ENCODE results near the gene NKTR. TPM values are rescaled to one million over a fixed set of nuclear protein-coding genes. Genes with fewer than 3 reads are reported as not detected.
A peak's percentile ranks its signal among the peaks of the same experiment; 100 is the strongest.

Gene NKTR
- total and polyA plus RNA-seq, 9 of the 15 experiments (the other 6 are each of a cell fraction or from before 2014, with no cell fraction given) = 19.7 to 123 (median 92.6) TPM

DNA sequence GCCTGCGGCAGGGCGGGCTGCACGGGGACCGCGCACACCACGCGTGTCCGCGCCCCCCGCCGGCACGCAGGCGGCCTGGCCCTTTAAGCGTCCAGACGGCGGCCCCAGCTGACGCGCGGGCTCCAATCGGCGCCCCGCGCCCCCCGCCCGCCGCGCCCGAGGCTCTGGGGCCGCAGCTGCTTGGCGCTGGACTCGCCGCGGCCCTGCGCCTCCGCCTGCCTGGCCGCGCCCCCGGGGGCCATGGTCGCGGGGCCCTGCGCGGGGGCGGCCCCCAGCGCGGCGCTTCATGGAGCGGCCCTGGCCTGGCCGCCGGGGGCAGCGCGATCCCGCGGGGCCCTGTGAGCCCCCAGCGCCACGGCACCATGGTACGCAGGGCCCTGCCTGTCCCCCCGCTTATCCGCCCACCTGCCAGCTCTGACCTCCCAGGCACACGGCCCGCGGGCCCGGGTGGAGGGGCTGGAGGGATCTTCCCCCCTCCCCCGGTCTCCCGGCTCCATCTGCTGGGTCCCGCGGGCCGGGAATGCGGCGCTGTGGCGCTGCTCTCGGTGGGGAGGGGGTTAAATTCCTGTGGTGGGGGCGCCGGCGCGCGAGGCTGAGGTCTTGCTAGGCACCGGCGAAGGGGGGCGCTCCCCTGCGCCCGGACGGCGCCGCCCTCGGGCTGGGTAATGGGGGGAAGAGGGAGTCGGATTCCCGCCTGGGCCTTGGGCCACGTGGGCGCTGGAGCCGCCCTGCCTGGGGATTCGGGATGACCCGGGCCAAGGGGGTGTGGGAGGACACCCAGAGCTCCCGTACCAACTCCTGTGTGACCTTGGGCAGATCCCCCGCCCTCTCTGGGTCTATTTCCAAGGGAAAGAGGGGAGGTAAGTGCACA, 54.1 kb downstream of the NKTR start (continued):
- TF ChIP-seq MAZ (CRISPR knock-in tag; conservative IDR thresholded peaks at IDR 0.05 in 1 of 2, IDR thresholded peaks at IDR 0.05 in 1 of 2) (peak; percentile 95 to 97), ID3 (CRISPR knock-in tag; IDR thresholded peaks at IDR 0.05) (no peak), ID3 (tag; IDR thresholded peaks at IDR 0.05) (peak; percentile 35; the same call in 1 of the 2 replicates), ARNT (IDR thresholded peaks at IDR 0.05) (no peak), ZZZ3 (IDR thresholded peaks at IDR 0.05) (no peak), MCM2 (IDR thresholded peaks at IDR 0.05; ENCODE audit: low read depth) (no peak), MTA3 (IDR thresholded peaks at IDR 0.05; ENCODE audit: borderline replicate concordance) (no peak), EGR1 (conservative IDR thresholded peaks at IDR 0.05) (peak; percentile 62), ZNF224 (CRISPR knock-in tag; IDR thresholded peaks at IDR 0.05) (no peak), RBM25 (IDR thresholded peaks at IDR 0.05; ENCODE audit: low read depth, low read length, severe bottlenecking) (peak; percentile 93)
- TF ChIP-seq, protein P1, sequence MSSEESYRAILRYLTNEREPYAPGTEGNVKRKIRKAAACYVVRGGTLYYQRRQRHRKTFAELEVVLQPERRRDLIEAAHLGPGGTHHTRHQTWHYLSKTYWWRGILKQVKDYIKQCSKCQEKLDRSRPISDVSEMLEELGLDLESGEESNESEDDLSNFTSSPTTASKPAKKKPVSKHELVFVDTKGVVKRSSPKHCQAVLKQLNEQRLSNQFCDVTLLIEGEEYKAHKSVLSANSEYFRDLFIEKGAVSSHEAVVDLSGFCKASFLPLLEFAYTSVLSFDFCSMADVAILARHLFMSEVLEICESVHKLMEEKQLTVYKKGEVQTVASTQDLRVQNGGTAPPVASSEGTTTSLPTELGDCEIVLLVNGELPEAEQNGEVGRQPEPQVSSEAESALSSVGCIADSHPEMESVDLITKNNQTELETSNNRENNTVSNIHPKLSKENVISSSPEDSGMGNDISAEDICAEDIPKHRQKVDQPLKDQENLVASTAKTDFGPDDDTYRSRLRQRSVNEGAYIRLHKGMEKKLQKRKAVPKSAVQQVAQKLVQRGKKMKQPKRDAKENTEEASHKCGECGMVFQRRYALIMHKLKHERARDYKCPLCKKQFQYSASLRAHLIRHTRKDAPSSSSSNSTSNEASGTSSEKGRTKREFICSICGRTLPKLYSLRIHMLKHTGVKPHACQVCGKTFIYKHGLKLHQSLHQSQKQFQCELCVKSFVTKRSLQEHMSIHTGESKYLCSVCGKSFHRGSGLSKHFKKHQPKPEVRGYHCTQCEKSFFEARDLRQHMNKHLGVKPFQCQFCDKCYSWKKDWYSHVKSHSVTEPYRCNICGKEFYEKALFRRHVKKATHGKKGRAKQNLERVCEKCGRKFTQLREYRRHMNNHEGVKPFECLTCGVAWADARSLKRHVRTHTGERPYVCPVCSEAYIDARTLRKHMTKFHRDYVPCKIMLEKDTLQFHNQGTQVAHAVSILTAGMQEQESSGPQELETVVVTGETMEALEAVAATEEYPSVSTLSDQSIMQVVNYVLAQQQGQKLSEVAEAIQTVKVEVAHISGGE (CRISPR knock-in tag; IDR thresholded peaks at IDR 0.05) = peak in 1 of 3 experiments; percentile 53; a peak in 1 of 6 replicates
- TF ChIP-seq, protein P2, sequence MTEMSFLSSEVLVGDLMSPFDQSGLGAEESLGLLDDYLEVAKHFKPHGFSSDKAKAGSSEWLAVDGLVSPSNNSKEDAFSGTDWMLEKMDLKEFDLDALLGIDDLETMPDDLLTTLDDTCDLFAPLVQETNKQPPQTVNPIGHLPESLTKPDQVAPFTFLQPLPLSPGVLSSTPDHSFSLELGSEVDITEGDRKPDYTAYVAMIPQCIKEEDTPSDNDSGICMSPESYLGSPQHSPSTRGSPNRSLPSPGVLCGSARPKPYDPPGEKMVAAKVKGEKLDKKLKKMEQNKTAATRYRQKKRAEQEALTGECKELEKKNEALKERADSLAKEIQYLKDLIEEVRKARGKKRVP (CRISPR knock-in tag; IDR thresholded peaks at IDR 0.05) = no peak

Measured in K562 (cell line).